Panc1 (cell line): ENCODE results near the gene ZNF672. TPM values are rescaled to one million over a fixed set of nuclear protein-coding genes. Genes with fewer than 3 reads are reported as not detected.

ENCODE experiments used
- ATAC-seq: fragments of 200-7000 bp; cut with Tn5 transposase; 2 replicates; pipeline ENCODE4 v1.9.1; 2020; ENCODE audit warnings: mild to moderate bottlenecking, moderate library complexity
- BruUV-seq: library from RNA; stranded (reverse); fragments of 400-500 nt; replicated peaks from 2 replicates; lab custom pipeline; 2021; lab: Mats Ljungman, UMichigan
- CTCF ChIA-PET: fragments of 300-600 bp; sonication (Branson Sonifier 250); formaldehyde crosslinking; loops from one replicate; lab custom pipeline; 2022; ENCODE audit warnings: antibody characterized with exemption; lab: Charles Lee
- POLR2A ChIA-PET: fragments of 300-600 bp; sonication (Branson Sonifier 250); formaldehyde crosslinking; loops from one replicate; lab custom pipeline; 2022; ENCODE audit warnings: antibody characterized with exemption; lab: Charles Lee
- DNase-seq: peaks from one replicate; pipeline ENCODE4 v3.0.0-alpha.2; 2010; ENCODE audit warnings: low read depth, low spot score
- H3K27ac ChIP-seq: 2 replicates; pipeline ENCODE4 v1.5.1; 2011; ENCODE audit warnings: mild to moderate bottlenecking, low read length, inconsistent platforms
- H3K27me3 ChIP-seq: fragments of 200-500 bp; sonication (Bioruptor generic); 2 replicates; pipeline ENCODE4 v1.6.0; 2014; ENCODE audit warnings: low read length, inconsistent platforms; ENCODE audit not compliant: control insufficient read depth, insufficient read depth
- H3K36me3 ChIP-seq: fragments of 200-500 bp; sonication (Bioruptor generic); 2 replicates; pipeline ENCODE4 v1.5.1; 2014; ENCODE audit warnings: inconsistent platforms, mild to moderate bottlenecking, low read length, moderate library complexity; ENCODE audit not compliant: control insufficient read depth, insufficient read depth
- H3K4me1 ChIP-seq: 2 replicates; pipeline ENCODE4 v1.5.1; 2011; ENCODE audit warnings: inconsistent platforms, mild to moderate bottlenecking, low read length, moderate library complexity; ENCODE audit not compliant: control insufficient read depth, insufficient read depth
- H3K4me3 ChIP-seq, 2 experiments: 2 replicates each; pipeline ENCODE4 v1.5.1; 2011 to 2012; ENCODE audit warnings: low read depth in 2 of 2, low read length in 2 of 2, mild to moderate bottlenecking in 2 of 2, inconsistent platforms in 1 of 2, moderate library complexity in 1 of 2
- H3K9me3 ChIP-seq: fragments of 200-500 bp; sonication (Bioruptor generic); 2 replicates; pipeline ENCODE4 v1.5.1; 2014; ENCODE audit warnings: low read depth, mild to moderate bottlenecking, inconsistent platforms, low read length, moderate library complexity; ENCODE audit not compliant: control insufficient read depth, insufficient read depth
- CTCF ChIP-seq: fragments of 450-650 bp; IDR thresholded peaks from 2 replicates; pipeline ENCODE4 v1.5.1; 2017; ENCODE audit warnings: mild to moderate bottlenecking
- POLR2AphosphoS5 ChIP-seq: IDR thresholded peaks from 2 replicates; pipeline ENCODE4 v1.6.1; 2012; ENCODE audit warnings: mild to moderate bottlenecking, low read depth, low read length, moderate library complexity
- SIN3A ChIP-seq: IDR thresholded peaks from 2 replicates; pipeline ENCODE4 v1.6.1; 2012; ENCODE audit warnings: low read depth, mild to moderate bottlenecking, low read length, moderate library complexity, borderline replicate concordance; ENCODE audit not compliant: insufficient read depth
- TCF7L2 ChIP-seq: IDR thresholded peaks from 2 replicates; pipeline ENCODE4 v1.6.1; 2011; ENCODE audit warnings: mild to moderate bottlenecking, low read depth, low read length, inconsistent platforms
- in situ Hi-C: cut with HindIII; loops from 2 replicates; pipeline ENCODE4 v1.10.0; 2016; ENCODE audit warnings: low sequenced_read_pairs, low pct_unique_long_range_greater_than_20kb
- intact Hi-C: fragments of 100-400 bp; cut with micrococcal nuclease; formaldehyde crosslinking; loops from one replicate; pipeline ENCODE4 v1.10.0; 2022; ENCODE audit not compliant: unreplicated experiment
- total RNA-seq: library from RNA; stranded (reverse); gene quantifications from one replicate; pipeline ENCODE4 v1.2.1, GENCODE V29; 2021; ENCODE audit not compliant: unreplicated experiment
- TF ChIP-seq, protein P1 (sequence below), 2 experiments: IDR thresholded peaks; 2 replicates each; pipeline ENCODE4 v1.6.1; 2011 to 2012; ENCODE audit warnings: low read depth in 2 of 2, control low read depth in 1 of 2, low read length in 1 of 2, mild to moderate bottlenecking in 1 of 2, moderate library complexity in 1 of 2; ENCODE audit not compliant: insufficient read depth in 1 of 2

The ZNF672 gene
- total RNA-seq, 1 experiment from 2014 or later: 36.2 TPM

DNA sequence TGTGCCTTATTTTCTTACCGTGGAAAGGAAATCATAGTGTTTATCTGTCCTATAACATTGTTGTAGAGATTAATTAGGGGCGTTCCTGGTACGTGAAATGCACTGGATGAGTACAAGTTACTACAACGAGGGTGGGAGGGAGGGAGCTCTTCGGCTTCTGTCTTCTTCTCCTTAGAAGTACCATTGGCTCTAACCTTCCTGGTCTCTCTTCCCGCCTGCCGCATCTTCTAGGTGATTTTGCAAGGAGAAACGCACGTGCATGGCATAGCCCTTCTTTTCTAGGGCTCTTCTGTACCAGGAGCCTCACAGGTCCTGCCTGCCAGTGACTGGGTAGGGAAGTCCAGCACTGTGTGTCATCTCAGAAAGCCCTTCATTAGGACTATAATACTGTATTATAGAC lies 29.1 kb upstream of the ZNF672 start:
- ATAC-seq (no peak), DNase-seq (no peak)
- Histone ChIP-seq H3K27me3 (no peaks in the 10 kb centered on the region), H3K27ac (no peak overlapping the region), H3K36me3 (no peaks in the 10 kb centered on the region), H3K9me3 (no peaks in the 10 kb centered on the region), H3K4me1 (no peaks in the 10 kb centered on the region), H3K4me3 (no peak overlapping the region)
- BruUV-seq: no TSS peak
- in situ Hi-C loops: no loop called here
- TF ChIP-seq TCF7L2: no peak
- TF ChIP-seq SIN3A: no peak
- TF ChIP-seq, protein P1, sequence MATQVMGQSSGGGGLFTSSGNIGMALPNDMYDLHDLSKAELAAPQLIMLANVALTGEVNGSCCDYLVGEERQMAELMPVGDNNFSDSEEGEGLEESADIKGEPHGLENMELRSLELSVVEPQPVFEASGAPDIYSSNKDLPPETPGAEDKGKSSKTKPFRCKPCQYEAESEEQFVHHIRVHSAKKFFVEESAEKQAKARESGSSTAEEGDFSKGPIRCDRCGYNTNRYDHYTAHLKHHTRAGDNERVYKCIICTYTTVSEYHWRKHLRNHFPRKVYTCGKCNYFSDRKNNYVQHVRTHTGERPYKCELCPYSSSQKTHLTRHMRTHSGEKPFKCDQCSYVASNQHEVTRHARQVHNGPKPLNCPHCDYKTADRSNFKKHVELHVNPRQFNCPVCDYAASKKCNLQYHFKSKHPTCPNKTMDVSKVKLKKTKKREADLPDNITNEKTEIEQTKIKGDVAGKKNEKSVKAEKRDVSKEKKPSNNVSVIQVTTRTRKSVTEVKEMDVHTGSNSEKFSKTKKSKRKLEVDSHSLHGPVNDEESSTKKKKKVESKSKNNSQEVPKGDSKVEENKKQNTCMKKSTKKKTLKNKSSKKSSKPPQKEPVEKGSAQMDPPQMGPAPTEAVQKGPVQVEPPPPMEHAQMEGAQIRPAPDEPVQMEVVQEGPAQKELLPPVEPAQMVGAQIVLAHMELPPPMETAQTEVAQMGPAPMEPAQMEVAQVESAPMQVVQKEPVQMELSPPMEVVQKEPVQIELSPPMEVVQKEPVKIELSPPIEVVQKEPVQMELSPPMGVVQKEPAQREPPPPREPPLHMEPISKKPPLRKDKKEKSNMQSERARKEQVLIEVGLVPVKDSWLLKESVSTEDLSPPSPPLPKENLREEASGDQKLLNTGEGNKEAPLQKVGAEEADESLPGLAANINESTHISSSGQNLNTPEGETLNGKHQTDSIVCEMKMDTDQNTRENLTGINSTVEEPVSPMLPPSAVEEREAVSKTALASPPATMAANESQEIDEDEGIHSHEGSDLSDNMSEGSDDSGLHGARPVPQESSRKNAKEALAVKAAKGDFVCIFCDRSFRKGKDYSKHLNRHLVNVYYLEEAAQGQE (IDR thresholded peaks at IDR 0.05; ENCODE audit: insufficient read depth in 1 of 2, low read depth in 2 of 2, low read length in 1 of 2): no peak
- TF ChIP-seq CTCF: no peak
- TF ChIP-seq POLR2AphosphoS5: no peak
- intact Hi-C loops: no loop called here
- ChIA-PET POLR2A (no interaction called here), CTCF (interaction anchor here (0.6 kb wide), 1 partner anchor 50 kb away, joined by 5 read pairs; the partner anchor contains the start of gene ZNF692)

DNA sequence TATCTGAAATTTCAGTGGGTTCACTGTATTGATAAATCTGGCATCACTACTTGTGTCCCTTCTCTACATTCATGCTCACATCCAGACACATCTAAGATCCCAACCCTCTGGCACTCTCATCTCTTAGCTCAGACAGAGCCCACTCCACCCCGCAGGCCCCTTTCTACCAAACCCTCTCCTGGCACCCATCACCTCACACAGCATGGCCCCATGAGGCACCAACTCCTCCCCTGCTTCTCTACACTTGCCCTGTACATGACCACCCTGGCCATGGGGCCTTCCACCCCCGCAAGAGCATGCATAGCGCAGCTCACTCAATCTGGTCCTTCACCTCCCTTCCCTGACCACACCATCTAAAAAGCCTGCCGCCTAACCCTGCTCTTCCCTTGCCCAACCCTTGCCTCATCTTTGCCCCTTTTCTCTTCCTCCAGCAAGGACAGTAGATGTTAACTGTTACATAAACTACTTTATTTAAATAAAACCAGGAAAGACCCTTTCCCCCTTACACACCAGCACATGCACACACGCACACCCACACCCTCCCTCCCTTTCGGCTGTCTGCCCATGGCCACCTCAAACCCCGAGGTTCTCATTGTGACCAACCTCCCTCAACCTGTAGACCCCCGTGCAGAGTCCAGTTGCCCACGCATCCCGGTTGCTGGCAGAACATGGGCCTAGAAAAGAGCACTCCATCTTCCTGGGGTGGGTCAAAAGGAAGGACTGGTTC lies 27.9 kb upstream of the ZNF672 start:
- H3K36me3 ChIP-seq: 0 out of 2 replicates have a peak, but pooled peaks cover 3% of the 10 kb centered on the region
- H3K4me1 ChIP-seq: no peaks in the 10 kb centered on the region
- H3K4me3 ChIP-seq: no peak overlapping the region
- no peaks in the 10 kb centered on the region for H3K27me3 ChIP-seq
- DNase-seq: no peak
- TF ChIP-seq TCF7L2: no peak
- TF ChIP-seq POLR2AphosphoS5: peak; percentile 8; the same call in 1 of the 2 replicates
- no peaks in the 10 kb centered on the region for H3K9me3 ChIP-seq
- POLR2A ChIA-PET: no interaction called here
- intact Hi-C loops (no loop called here), in situ Hi-C loops (no loop called here)
- no TSS peak for BruUV-seq
- no peak overlapping the region for H3K27ac ChIP-seq
- CTCF ChIA-PET: no interaction called here
- no peak for ATAC-seq
